Measurements from ENCODE around the gene CIAO2B. TPM values are rescaled to one million over a fixed set of nuclear protein-coding genes. Genes with fewer than 3 reads are reported as not detected.
A peak's percentile ranks its signal among the peaks of the same experiment; 100 is the strongest.

The CIAO2B gene
- total RNA-seq, 1 donor: 97.4 TPM

- Histone ChIP-seq H3K4me2 (ENCODE audit: insufficient read depth, low read length) (no peak overlapping the region), H2AFZ (ENCODE audit: low read length) (no peak overlapping the region), H3K27ac (ENCODE audit: low read depth, low read length) (no peak overlapping the region), H3K79me2 (ENCODE audit: insufficient read depth, low read length) (no peaks in the 10 kb centered on the region), H3K4me1 (ENCODE audit: insufficient read depth, low read length) (peaks cover 6% of the 10 kb centered on the region), H3K36me3 (ENCODE audit: insufficient read depth, low read length) (no peaks in the 10 kb centered on the region), H3K27me3 (ENCODE audit: insufficient read depth, low read length) (peaks cover 36% of the 10 kb centered on the region), H3K4me3 (ENCODE audit: insufficient read depth, low read length) (no peak overlapping the region), H3K9me3 (ENCODE audit: low read depth, low read length) (no peaks in the 10 kb centered on the region), H4K20me1 (ENCODE audit: insufficient read depth, low read length) (no peaks in the 10 kb centered on the region)
- TF ChIP-seq, protein P1, sequence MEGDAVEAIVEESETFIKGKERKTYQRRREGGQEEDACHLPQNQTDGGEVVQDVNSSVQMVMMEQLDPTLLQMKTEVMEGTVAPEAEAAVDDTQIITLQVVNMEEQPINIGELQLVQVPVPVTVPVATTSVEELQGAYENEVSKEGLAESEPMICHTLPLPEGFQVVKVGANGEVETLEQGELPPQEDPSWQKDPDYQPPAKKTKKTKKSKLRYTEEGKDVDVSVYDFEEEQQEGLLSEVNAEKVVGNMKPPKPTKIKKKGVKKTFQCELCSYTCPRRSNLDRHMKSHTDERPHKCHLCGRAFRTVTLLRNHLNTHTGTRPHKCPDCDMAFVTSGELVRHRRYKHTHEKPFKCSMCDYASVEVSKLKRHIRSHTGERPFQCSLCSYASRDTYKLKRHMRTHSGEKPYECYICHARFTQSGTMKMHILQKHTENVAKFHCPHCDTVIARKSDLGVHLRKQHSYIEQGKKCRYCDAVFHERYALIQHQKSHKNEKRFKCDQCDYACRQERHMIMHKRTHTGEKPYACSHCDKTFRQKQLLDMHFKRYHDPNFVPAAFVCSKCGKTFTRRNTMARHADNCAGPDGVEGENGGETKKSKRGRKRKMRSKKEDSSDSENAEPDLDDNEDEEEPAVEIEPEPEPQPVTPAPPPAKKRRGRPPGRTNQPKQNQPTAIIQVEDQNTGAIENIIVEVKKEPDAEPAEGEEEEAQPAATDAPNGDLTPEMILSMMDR (IDR thresholded peaks at IDR 0.05; ENCODE audit: extremely low read depth, low read depth, low read length): no peak
- DNase-seq (ENCODE audit: insufficient read length, low spot score, missing footprints): peak; percentile 66
Observed at GRCh38 chr16:66918355-66918754, 15.8 kb downstream of the CIAO2B start.

- H3K79me2 ChIP-seq (ENCODE audit: insufficient read depth, low read length): no peaks in the 10 kb centered on the region
- no peak overlapping the region for H3K27ac ChIP-seq (ENCODE audit: low read depth, low read length)
- no peaks in the 10 kb centered on the region for H4K20me1 ChIP-seq (ENCODE audit: insufficient read depth, low read length)
- H2AFZ ChIP-seq (ENCODE audit: low read length): no peak overlapping the region
- no peaks in the 10 kb centered on the region for H3K36me3 ChIP-seq (ENCODE audit: insufficient read depth, low read length)
- no peaks in the 10 kb centered on the region for H3K4me1 ChIP-seq (ENCODE audit: insufficient read depth, low read length)
- no peak overlapping the region for H3K4me3 ChIP-seq (ENCODE audit: insufficient read depth, low read length)
- no peak overlapping the region for H3K4me2 ChIP-seq (ENCODE audit: insufficient read depth, low read length)
- TF ChIP-seq, protein P1 (IDR thresholded peaks at IDR 0.05; ENCODE audit: extremely low read depth, low read depth, low read length): no peak
- no peaks in the 10 kb centered on the region for H3K9me3 ChIP-seq (ENCODE audit: low read depth, low read length)
- peaks cover 36% of the 10 kb centered on the region for H3K27me3 ChIP-seq (ENCODE audit: insufficient read depth, low read length)
- DNase-seq (ENCODE audit: insufficient read length, low spot score, missing footprints): peak; percentile 21
Observed at GRCh38 chr16:66917741-66918140, 16.5 kb downstream of the CIAO2B start.

DNA sequence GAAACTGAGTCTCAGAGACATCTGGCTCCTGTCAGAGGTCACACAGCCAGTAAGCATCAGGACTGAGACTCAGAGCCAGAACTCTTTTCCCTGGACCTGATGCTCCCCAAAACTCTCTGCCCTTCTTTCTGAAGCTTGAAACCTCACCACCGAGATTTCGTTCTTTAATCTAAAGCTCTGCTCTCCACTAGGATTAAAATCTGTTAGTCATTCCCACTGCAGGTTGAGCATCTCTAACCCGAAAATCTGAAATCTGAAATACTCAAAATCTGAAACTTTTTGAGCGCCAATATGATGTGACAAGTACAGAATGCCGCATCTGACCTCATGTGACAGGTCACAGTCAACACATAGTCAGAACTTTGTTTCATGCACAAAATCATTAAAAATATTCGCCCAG, 17.7 kb downstream of the CIAO2B start:
- Histone ChIP-seq H4K20me1 (ENCODE audit: insufficient read depth, low read length) (no peaks in the 10 kb centered on the region), H3K9me3 (ENCODE audit: low read depth, low read length) (no peaks in the 10 kb centered on the region), H3K4me3 (ENCODE audit: insufficient read depth, low read length) (no peak overlapping the region), H3K79me2 (ENCODE audit: insufficient read depth, low read length) (no peaks in the 10 kb centered on the region), H3K36me3 (ENCODE audit: insufficient read depth, low read length) (no peaks in the 10 kb centered on the region), H3K4me1 (ENCODE audit: insufficient read depth, low read length) (no peaks in the 10 kb centered on the region), H3K4me2 (ENCODE audit: insufficient read depth, low read length) (no peak overlapping the region), H3K27ac (ENCODE audit: low read depth, low read length) (no peak overlapping the region), H3K27me3 (ENCODE audit: insufficient read depth, low read length) (peaks cover 36% of the 10 kb centered on the region), H2AFZ (ENCODE audit: low read length) (no peak overlapping the region)
- DNase-seq (ENCODE audit: insufficient read length, low spot score, missing footprints): no peak
- TF ChIP-seq, protein P1 (IDR thresholded peaks at IDR 0.05; ENCODE audit: extremely low read depth, low read depth, low read length): no peak

GRCh38 chr16:66915041-66915440, 19.2 kb downstream of the CIAO2B start:
- no peak for DNase-seq (ENCODE audit: insufficient read length, low spot score, missing footprints)
- no peak overlapping the region for H3K27ac ChIP-seq (ENCODE audit: low read depth, low read length)
- H3K4me2 ChIP-seq (ENCODE audit: insufficient read depth, low read length): no peak overlapping the region
- no peaks in the 10 kb centered on the region for H3K79me2 ChIP-seq (ENCODE audit: insufficient read depth, low read length)
- H4K20me1 ChIP-seq (ENCODE audit: insufficient read depth, low read length): no peaks in the 10 kb centered on the region
- peaks cover 29% of the 10 kb centered on the region for H3K27me3 ChIP-seq (ENCODE audit: insufficient read depth, low read length)
- no peak overlapping the region for H2AFZ ChIP-seq (ENCODE audit: low read length)
- no peaks in the 10 kb centered on the region for H3K36me3 ChIP-seq (ENCODE audit: insufficient read depth, low read length)
- no peaks in the 10 kb centered on the region for H3K9me3 ChIP-seq (ENCODE audit: low read depth, low read length)
- no peak overlapping the region for H3K4me3 ChIP-seq (ENCODE audit: insufficient read depth, low read length)
- no peaks in the 10 kb centered on the region for H3K4me1 ChIP-seq (ENCODE audit: insufficient read depth, low read length)
- TF ChIP-seq, protein P1 (IDR thresholded peaks at IDR 0.05; ENCODE audit: extremely low read depth, low read depth, low read length): no peak
